Right atrium auricular region (tissue), 2 donors: Measurements from ENCODE around the gene MEGF6. TPM values are rescaled to one million over a fixed set of nuclear protein-coding genes. Genes with fewer than 3 reads are reported as not detected.

Source experiments
- DNase-seq: peaks from one replicate; pipeline ENCODE4 v3.0.0-alpha.2; 2019; ENCODE audit warnings: low spot score
- H3K27ac ChIP-seq, 2 donors: fragments of 200-600 bp; sonication (generic); 1 replicate in 1 of 2; 2 replicates in 1 of 2; pipeline ENCODE4 v1.5.1; 2016 to 2019
- H3K27me3 ChIP-seq, 2 donors: fragments of 200-600 bp; sonication (generic); one replicate each; pipeline versions ENCODE4 v1.5.1 to v1.6.0; 2017 to 2019
- H3K36me3 ChIP-seq: fragments of 200-600 bp; sonication (generic); one replicate; pipeline ENCODE4 v1.5.1; 2016
- H3K4me1 ChIP-seq, 2 donors: fragments of 200-600 bp; sonication (generic); one replicate each; pipeline versions ENCODE4 v1.5.1 to v1.6.0; 2017 to 2019
- H3K4me3 ChIP-seq, 2 donors: fragments of 200-600 bp; sonication (generic); 1 replicate in 1 of 2; 2 replicates in 1 of 2; pipeline ENCODE4 v1.5.1; 2017 to 2019; ENCODE audit warnings: mild to moderate bottlenecking in 1 of 2, moderate library complexity in 1 of 2
- H3K9me3 ChIP-seq, 2 donors: fragments of 200-600 bp; sonication (generic); one replicate each; pipeline ENCODE4 v1.5.1; 2019
- total RNA-seq, 2 donors: library from RNA; depleted of rRNA; stranded (reverse); fragments of >200 nt; gene quantifications; one replicate each; pipeline ENCODE4 v1.1.0, GENCODE V29; 2016
- TF ChIP-seq, protein P1 (sequence below), 2 donors: fragments of 200-600 bp; sonication (generic); IDR thresholded peaks; one replicate each; pipeline ENCODE4 v1.5.1; 2019; ENCODE audit warnings: antibody characterized with exemption in 2 of 2

MEGF6 gene
- total RNA-seq, 2 donors from 2014 or later: 14.9 to 32.6 TPM

- Histone ChIP-seq H3K36me3 (no peaks in the 10 kb centered on the region), H3K4me3 (no peak overlapping the region), H3K27me3 (no peaks in the 10 kb centered on the region), H3K4me1 (peaks cover 0 to 6% of the 10 kb centered on the region in 2 donors), H3K27ac (no peak overlapping the region), H3K9me3 (no peaks in the 10 kb centered on the region)
- TF ChIP-seq, protein P1, sequence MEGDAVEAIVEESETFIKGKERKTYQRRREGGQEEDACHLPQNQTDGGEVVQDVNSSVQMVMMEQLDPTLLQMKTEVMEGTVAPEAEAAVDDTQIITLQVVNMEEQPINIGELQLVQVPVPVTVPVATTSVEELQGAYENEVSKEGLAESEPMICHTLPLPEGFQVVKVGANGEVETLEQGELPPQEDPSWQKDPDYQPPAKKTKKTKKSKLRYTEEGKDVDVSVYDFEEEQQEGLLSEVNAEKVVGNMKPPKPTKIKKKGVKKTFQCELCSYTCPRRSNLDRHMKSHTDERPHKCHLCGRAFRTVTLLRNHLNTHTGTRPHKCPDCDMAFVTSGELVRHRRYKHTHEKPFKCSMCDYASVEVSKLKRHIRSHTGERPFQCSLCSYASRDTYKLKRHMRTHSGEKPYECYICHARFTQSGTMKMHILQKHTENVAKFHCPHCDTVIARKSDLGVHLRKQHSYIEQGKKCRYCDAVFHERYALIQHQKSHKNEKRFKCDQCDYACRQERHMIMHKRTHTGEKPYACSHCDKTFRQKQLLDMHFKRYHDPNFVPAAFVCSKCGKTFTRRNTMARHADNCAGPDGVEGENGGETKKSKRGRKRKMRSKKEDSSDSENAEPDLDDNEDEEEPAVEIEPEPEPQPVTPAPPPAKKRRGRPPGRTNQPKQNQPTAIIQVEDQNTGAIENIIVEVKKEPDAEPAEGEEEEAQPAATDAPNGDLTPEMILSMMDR (IDR thresholded peaks at IDR 0.05): no peak
- no peak for DNase-seq
Observed at GRCh38 chr1:3509721-3510120, 101.6 kb downstream of the MEGF6 start.

DNA sequence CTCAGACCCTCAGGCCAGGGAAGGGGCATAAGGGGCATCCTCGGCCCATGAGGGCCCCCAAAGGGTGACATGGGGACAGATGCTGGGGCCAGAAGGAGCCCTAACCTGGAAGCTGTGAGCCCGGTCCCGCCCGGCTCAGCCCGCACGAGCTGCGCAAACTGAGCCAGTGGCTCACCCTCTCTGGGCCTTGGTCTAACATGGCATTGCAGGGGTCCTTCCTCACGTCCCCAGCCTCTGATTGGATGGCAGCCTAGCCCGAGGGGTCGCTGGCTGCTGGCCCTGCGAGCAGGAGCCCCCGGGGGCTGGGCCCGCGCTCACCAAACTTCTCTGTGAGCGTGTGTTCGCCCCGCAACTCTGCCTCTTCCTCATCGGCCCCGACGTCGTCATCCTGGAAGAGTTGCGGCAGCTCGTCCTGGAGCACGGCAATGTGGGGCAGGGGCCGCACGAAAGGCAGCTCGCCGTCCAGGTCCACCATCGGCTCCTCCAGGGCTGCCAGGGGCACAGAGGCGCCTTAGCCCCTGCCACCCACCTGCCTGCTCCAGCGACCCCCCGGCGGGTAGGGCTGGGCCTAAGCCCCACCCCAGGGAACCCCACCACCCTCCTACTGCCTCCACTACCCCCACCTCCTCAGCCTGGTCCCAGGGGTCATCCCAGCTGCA lies 102.4 kb downstream of the MEGF6 start:
- H3K4me3 ChIP-seq: no peak overlapping the region
- peaks cover 0 to 14% of the 10 kb centered on the region in 2 donors for H3K4me1 ChIP-seq
- TF ChIP-seq, protein P1 (IDR thresholded peaks at IDR 0.05): no peak
- no peak overlapping the region for H3K27ac ChIP-seq
- H3K27me3 ChIP-seq: no peaks in the 10 kb centered on the region
- H3K36me3 ChIP-seq: no peaks in the 10 kb centered on the region
- H3K9me3 ChIP-seq: no peaks in the 10 kb centered on the region
- DNase-seq: no peak

DNA sequence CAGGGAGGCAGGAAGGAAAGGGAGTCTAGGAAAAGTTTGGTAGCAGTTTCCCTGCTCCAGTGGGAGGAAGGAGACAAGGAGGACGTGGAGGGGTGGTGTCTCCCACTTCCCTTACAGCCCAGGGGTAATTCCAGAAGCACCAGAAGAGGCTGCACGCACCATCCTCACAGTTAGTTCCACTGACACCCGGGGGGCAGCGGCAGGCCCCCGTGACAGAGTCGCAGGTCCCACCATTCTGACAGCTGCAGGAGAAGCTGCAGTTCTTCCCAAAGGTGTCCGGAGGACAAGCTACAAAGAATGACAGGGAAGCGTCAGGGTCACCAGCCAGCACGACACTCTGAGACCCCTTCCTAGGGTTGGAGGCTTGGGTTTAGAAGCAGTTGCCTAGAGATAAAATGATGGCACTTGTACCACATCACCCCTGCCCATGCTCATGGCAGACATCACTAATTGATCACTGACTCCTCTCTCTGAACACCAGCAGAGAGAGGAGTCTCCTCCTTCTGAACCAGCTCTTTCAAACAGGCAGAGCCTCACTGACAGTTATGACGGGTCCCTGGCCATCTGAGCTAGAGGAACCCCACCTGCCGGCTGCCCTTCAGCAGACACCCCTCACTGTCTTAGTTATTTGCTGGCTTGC lies 103.6 kb downstream of the MEGF6 start:
- no peaks in the 10 kb centered on the region for H3K36me3 ChIP-seq
- H3K4me1 ChIP-seq: peaks cover 0 to 17% of the 10 kb centered on the region in 2 donors
- TF ChIP-seq, protein P1 (IDR thresholded peaks at IDR 0.05): no peak
- no peaks in the 10 kb centered on the region for H3K9me3 ChIP-seq
- no peak for DNase-seq
- H3K4me3 ChIP-seq: no peak overlapping the region
- H3K27ac ChIP-seq: no peak overlapping the region
- H3K27me3 ChIP-seq: no peaks in the 10 kb centered on the region

DNA sequence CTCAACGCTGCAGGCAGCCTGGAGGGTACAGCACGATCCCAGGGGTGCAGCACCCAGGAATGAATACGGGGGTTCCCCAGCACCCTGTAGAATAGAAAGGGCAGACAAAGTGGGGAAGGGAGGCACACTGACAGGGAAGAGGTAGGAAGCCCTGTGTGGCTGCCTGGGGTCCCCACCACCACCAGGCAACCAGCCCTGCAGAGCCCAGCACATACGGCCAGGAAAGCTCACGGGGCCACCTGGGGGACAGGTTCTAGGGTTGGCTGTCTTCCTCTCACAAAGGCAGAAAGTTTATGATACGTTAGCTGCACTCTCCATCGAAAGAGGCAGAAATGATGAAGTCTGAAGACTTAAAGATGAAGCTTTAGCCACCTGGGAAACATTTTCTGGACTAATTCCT lies 104.4 kb downstream of the MEGF6 start:
- H3K4me3 ChIP-seq: no peak overlapping the region
- DNase-seq: no peak
- TF ChIP-seq, protein P1 (IDR thresholded peaks at IDR 0.05): no peak

DNA sequence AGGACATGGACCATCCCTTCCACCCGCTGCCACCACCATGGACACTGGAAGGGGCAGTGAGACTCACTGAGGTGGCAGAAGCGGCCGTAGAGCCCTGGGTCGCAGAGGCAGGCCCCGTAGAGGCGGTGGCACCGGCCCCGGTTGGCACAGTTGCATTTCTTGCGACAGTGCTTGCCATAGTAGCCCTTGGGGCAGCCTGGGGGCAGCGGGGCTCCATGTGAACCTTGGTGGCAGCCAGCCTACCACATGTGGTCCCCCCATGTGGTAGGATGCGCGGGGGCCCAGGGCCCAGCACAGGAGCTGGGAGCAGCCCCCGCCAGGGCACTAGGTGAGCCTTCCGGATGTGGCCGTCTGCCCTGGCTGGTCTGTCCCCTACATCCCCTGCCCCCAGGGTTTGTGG lies 105.3 kb downstream of the MEGF6 start:
- DNase-seq: no peak
- TF ChIP-seq, protein P1 (IDR thresholded peaks at IDR 0.05): no peak
- H3K27ac ChIP-seq: no peak overlapping the region

More for the DNA sequence above, 104.4 kb downstream of the MEGF6 start:
- Histone ChIP-seq H3K27me3 (no peaks in the 10 kb centered on the region), H3K36me3 (no peaks in the 10 kb centered on the region), H3K27ac (no peak overlapping the region), H3K4me1 (peaks cover 0 to 17% of the 10 kb centered on the region in 2 donors), H3K9me3 (no peaks in the 10 kb centered on the region)

More for the DNA sequence above, 105.3 kb downstream of the MEGF6 start:
- H3K4me3 ChIP-seq: no peak overlapping the region
- H3K36me3 ChIP-seq: no peaks in the 10 kb centered on the region
- H3K4me1 ChIP-seq: peaks cover 0 to 17% of the 10 kb centered on the region in 2 donors
- H3K27me3 ChIP-seq: no peaks in the 10 kb centered on the region
- H3K9me3 ChIP-seq: no peaks in the 10 kb centered on the region
